ENCODE data around the gene KRTAP1-1. TPM values are rescaled to one million over a fixed set of nuclear protein-coding genes. Genes with fewer than 3 reads are reported as not detected.

The KRTAP1-1 gene
- total and polyA plus RNA-seq, 2 donors (not counting 1 experiment from before 2014, with no cell fraction given): not detected

DNA sequence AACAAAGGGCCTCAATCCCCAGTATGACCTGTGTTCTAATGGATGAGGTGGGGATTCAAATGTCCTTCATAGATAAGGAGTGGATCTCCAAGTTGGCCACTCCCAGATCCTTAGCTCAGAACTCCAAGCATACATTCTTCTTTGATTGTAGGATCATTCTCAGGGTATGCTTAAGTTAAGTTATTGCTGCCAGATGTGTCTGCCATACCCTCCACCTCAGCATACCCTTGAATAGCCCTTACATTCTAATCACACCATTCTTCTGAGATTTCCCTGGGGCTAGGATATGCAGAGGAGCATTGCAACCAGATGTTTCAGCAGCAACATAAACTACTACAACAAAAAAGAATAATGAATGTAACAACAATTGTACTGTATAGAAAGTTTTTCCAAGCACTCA, 26.0 kb upstream of the KRTAP1-1 start:
- H3K9me3 Mint-ChIP-seq (ENCODE audit: insufficient read depth): no peaks in the 10 kb centered on the region
- no peaks in the 10 kb centered on the region for H4K20me1 ChIP-seq (ENCODE audit: control insufficient read depth, insufficient read depth, low read length, poor library complexity, severe bottlenecking)
- H3K27ac ChIP-seq (ENCODE audit: low read length in 2 of 2): no peak overlapping the region
- no peak overlapping the region for H3K27ac Mint-ChIP-seq
- H3K36me3 ChIP-seq (replicated peaks in 1 of 2; ENCODE audit: control extremely low read depth in 1 of 2, control insufficient read depth in 1 of 2, extremely low read depth in 1 of 2, insufficient read depth in 2 of 2, low read length in 1 of 2): no peaks in the 10 kb centered on the region
- H3K4me3 Mint-ChIP-seq: no peak overlapping the region
- H3K79me2 ChIP-seq (ENCODE audit: control insufficient read depth, insufficient read depth, low read length): no peaks in the 10 kb centered on the region
- POLR2A ChIA-PET: no interaction called here
- intact Hi-C loops (cut with micrococcal nuclease): no loop called here
- H2AFZ ChIP-seq (ENCODE audit: insufficient read depth, low read depth, low read length, poor library complexity, severe bottlenecking): no peak overlapping the region
- CTCF ChIA-PET: no interaction called here
- peaks cover 14% of the 10 kb centered on the region for H3K27me3 Mint-ChIP-seq
- no peak for ATAC-seq (ENCODE audit: low read depth)
- H3K9ac ChIP-seq (ENCODE audit: low read length): no peak overlapping the region
- no peaks in the 10 kb centered on the region for H3K4me1 Mint-ChIP-seq
- no peak for DNase-seq
- H3K4me3 ChIP-seq (ENCODE audit: control extremely low read depth in 1 of 5, extremely low read depth in 1 of 5, insufficient read depth in 1 of 5, low read depth in 2 of 5, low read length in 4 of 5): no peak overlapping the region
- no peaks in the 10 kb centered on the region for H3K9me3 ChIP-seq (ENCODE audit: control extremely low read depth in 1 of 3, control insufficient read depth in 2 of 3, insufficient read depth in 1 of 3, low read length in 2 of 3)
- TF ChIP-seq EZH2 (IDR thresholded peaks at IDR 0.05; ENCODE audit: borderline replicate concordance, insufficient read depth, low read depth, low read length, poor library complexity, severe bottlenecking): no peak
- TF ChIP-seq, protein P1, sequence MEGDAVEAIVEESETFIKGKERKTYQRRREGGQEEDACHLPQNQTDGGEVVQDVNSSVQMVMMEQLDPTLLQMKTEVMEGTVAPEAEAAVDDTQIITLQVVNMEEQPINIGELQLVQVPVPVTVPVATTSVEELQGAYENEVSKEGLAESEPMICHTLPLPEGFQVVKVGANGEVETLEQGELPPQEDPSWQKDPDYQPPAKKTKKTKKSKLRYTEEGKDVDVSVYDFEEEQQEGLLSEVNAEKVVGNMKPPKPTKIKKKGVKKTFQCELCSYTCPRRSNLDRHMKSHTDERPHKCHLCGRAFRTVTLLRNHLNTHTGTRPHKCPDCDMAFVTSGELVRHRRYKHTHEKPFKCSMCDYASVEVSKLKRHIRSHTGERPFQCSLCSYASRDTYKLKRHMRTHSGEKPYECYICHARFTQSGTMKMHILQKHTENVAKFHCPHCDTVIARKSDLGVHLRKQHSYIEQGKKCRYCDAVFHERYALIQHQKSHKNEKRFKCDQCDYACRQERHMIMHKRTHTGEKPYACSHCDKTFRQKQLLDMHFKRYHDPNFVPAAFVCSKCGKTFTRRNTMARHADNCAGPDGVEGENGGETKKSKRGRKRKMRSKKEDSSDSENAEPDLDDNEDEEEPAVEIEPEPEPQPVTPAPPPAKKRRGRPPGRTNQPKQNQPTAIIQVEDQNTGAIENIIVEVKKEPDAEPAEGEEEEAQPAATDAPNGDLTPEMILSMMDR (IDR thresholded peaks at IDR 0.05): no peak
- no peaks in the 10 kb centered on the region for H3K4me1 ChIP-seq (ENCODE audit: control insufficient read depth in 2 of 2, insufficient read depth in 2 of 2, low read length in 2 of 2)
- no peak overlapping the region for H3K4me2 ChIP-seq (replicated peaks; ENCODE audit: low read depth, low read length, poor library complexity, severe bottlenecking)
- H3K27me3 ChIP-seq (replicated peaks in 1 of 4; ENCODE audit: control extremely low read depth in 1 of 4, control insufficient read depth in 3 of 4, insufficient read depth in 4 of 4, low read length in 3 of 4): peaks cover 0 to 4% (median 0%) of the 10 kb centered on the region in 4 experiments

GRCh38 chr17:41065829-41066624, 24.8 kb upstream of the KRTAP1-1 start, which contains the start of gene KRTAP2-4:
Gene KRTAP2-4, minus strand, starts transcription at chr17:41065879. Its CDS starts 34 bp downstream, at chr17:41065845.
- H3K9ac ChIP-seq (ENCODE audit: low read length): no peak within 1 kb of the TSS
- intact Hi-C loops (cut with micrococcal nuclease): no loop called here
- no peaks in the 10 kb centered on the region for H3K9me3 Mint-ChIP-seq (ENCODE audit: insufficient read depth)

More at GRCh38 chr17:41065829-41066624, 24.8 kb upstream of the KRTAP1-1 start, which contains the start of gene KRTAP2-4:
- Histone ChIP-seq H3K4me2 (replicated peaks; ENCODE audit: low read depth, low read length, poor library complexity, severe bottlenecking) (no peak within 1 kb of the TSS), H3K9me3 (ENCODE audit: control extremely low read depth in 1 of 3, control insufficient read depth in 2 of 3, insufficient read depth in 1 of 3, low read length in 2 of 3) (no peaks in the 10 kb centered on the region), H3K27ac (ENCODE audit: low read length in 2 of 2) (no peak within 1 kb of the TSS), H3K4me1 (ENCODE audit: control insufficient read depth in 2 of 2, insufficient read depth in 2 of 2, low read length in 2 of 2) (no peaks in the 10 kb centered on the region), H3K4me3 (ENCODE audit: control extremely low read depth in 1 of 5, extremely low read depth in 1 of 5, insufficient read depth in 1 of 5, low read depth in 2 of 5, low read length in 4 of 5) (no peak within 1 kb of the TSS), H3K36me3 (replicated peaks in 1 of 2; ENCODE audit: control extremely low read depth in 1 of 2, control insufficient read depth in 1 of 2, extremely low read depth in 1 of 2, insufficient read depth in 2 of 2, low read length in 1 of 2) (no peaks in the 10 kb centered on the region), H4K20me1 (ENCODE audit: control insufficient read depth, insufficient read depth, low read length, poor library complexity, severe bottlenecking) (no peaks in the 10 kb centered on the region), H3K79me2 (ENCODE audit: control insufficient read depth, insufficient read depth, low read length) (no peaks in the 10 kb centered on the region), H3K27me3 (replicated peaks in 1 of 4; ENCODE audit: control extremely low read depth in 1 of 4, control insufficient read depth in 3 of 4, insufficient read depth in 4 of 4, low read length in 3 of 4) (peaks cover 0 to 6% (median 2%) of the 10 kb centered on the region in 4 experiments), H2AFZ (ENCODE audit: insufficient read depth, low read depth, low read length, poor library complexity, severe bottlenecking) (no peak within 1 kb of the TSS)
- no peak within 1 kb of the TSS for H3K27ac Mint-ChIP-seq
- WGBS (ENCODE audit: insufficient coverage): 83% methylated on average over 2 of the region's 6 CpGs
- ChIA-PET CTCF (no interaction called here), POLR2A (no interaction called here)
- H3K27me3 Mint-ChIP-seq: peaks cover 19% of the 10 kb centered on the region
- H3K4me3 Mint-ChIP-seq: no peak within 1 kb of the TSS
- DNase-seq: no peak
- no peak for TF ChIP-seq EZH2 (IDR thresholded peaks at IDR 0.05; ENCODE audit: borderline replicate concordance, insufficient read depth, low read depth, low read length, poor library complexity, severe bottlenecking)
- TF ChIP-seq, protein P1 (IDR thresholded peaks at IDR 0.05): no peak
- no peak for ATAC-seq (ENCODE audit: low read depth)
- H3K4me1 Mint-ChIP-seq: no peaks in the 10 kb centered on the region

Measured in B cell (primary cell).